Liver (tissue), 9 donors: ENCODE data around the gene ERAP2. TPM values are rescaled to one million over a fixed set of nuclear protein-coding genes. Genes with fewer than 3 reads are reported as not detected.
A peak's percentile ranks its signal among the peaks of the same experiment; 100 is the strongest.

Experiments
- DNase-seq: peaks from one replicate; pipeline ENCODE4 v3.0.0-alpha.2; 2017; ENCODE audit warnings: low spot score
- H3K27ac ChIP-seq, 2 donors: one replicate each; pipeline ENCODE4 v1.7.0; 2013; ENCODE audit warnings: inconsistent platforms in 2 of 2, low read length in 2 of 2, control low read depth in 1 of 2, low read depth in 1 of 2, mild to moderate bottlenecking in 1 of 2
- H3K27me3 ChIP-seq, 4 donors: one replicate each; pipeline versions ENCODE4 v1.6.1 to v1.7.0; 2013; ENCODE audit warnings: low read length in 3 of 4, inconsistent platforms in 1 of 4, mild to moderate bottlenecking in 1 of 4, moderate library complexity in 1 of 4; ENCODE audit not compliant: control insufficient read depth in 4 of 4, insufficient read depth in 4 of 4
- H3K36me3 ChIP-seq, 4 donors: one replicate each; pipeline versions ENCODE4 v1.6.1 to v1.7.0; 2013; ENCODE audit warnings: low read length in 3 of 4, mild to moderate bottlenecking in 3 of 4, low read depth in 1 of 4, moderate library complexity in 1 of 4; ENCODE audit not compliant: control insufficient read depth in 4 of 4, insufficient read depth in 3 of 4
- H3K4me1 ChIP-seq, 4 donors: one replicate each; pipeline versions ENCODE4 v1.6.1 to v1.7.0; 2013; ENCODE audit warnings: low read length in 3 of 4, mild to moderate bottlenecking in 3 of 4, moderate library complexity in 1 of 4; ENCODE audit not compliant: control insufficient read depth in 4 of 4, insufficient read depth in 4 of 4
- H3K4me3 ChIP-seq, 3 donors: one replicate each; pipeline versions ENCODE4 v1.6.1 to v1.7.0; 2013; ENCODE audit warnings: low read length in 3 of 3, control low read depth in 1 of 3, low read depth in 1 of 3, mild to moderate bottlenecking in 1 of 3
- H3K9ac ChIP-seq, 2 donors: one replicate each; pipeline ENCODE4 v1.7.0; 2013; ENCODE audit warnings: low read length in 2 of 2, mild to moderate bottlenecking in 2 of 2, moderate library complexity in 2 of 2, control low read depth in 1 of 2, low read depth in 1 of 2
- H3K9me3 ChIP-seq, 4 donors: one replicate each; pipeline versions ENCODE4 v1.6.1 to v1.7.0; 2013; ENCODE audit warnings: low read length in 3 of 4; ENCODE audit not compliant: control insufficient read depth in 4 of 4
- EGR1 ChIP-seq, 2 donors: IDR thresholded peaks; 2 replicates each; pipeline ENCODE4 v1.6.1; 2016 to 2018; ENCODE audit warnings: antibody characterized with exemption in 2 of 2, low read depth in 2 of 2
- FOXA1 ChIP-seq: IDR thresholded peaks from 2 replicates; pipeline ENCODE4 v1.6.1; 2016; ENCODE audit warnings: antibody characterized with exemption
- FOXA2 ChIP-seq: IDR thresholded peaks from 2 replicates; pipeline ENCODE4 v1.6.1; 2016; ENCODE audit warnings: antibody characterized with exemption
- GABPA ChIP-seq, 2 donors: IDR thresholded peaks in 1 of 2; conservative IDR thresholded peaks in 1 of 2; 2 replicates each; pipeline ENCODE4 v1.6.1; 2016; ENCODE audit warnings: antibody characterized with exemption in 2 of 2, mild to moderate bottlenecking in 1 of 2, moderate library complexity in 1 of 2
- HNF4A ChIP-seq, 2 donors: conservative IDR thresholded peaks; 2 replicates each; pipeline ENCODE4 v1.6.1; 2016; ENCODE audit warnings: antibody characterized with exemption in 2 of 2, mild to moderate bottlenecking in 2 of 2
- HNF4G ChIP-seq: IDR thresholded peaks from 2 replicates; pipeline ENCODE4 v1.6.1; 2016; ENCODE audit warnings: antibody characterized with exemption
- JUND ChIP-seq, 2 donors: IDR thresholded peaks; 2 replicates each; pipeline ENCODE4 v1.6.1; 2016; ENCODE audit warnings: antibody characterized with exemption in 2 of 2
- NR2F2 ChIP-seq: IDR thresholded peaks from 2 replicates; pipeline ENCODE4 v1.6.1; 2016; ENCODE audit warnings: antibody characterized with exemption
- RAD21 ChIP-seq, 2 donors: IDR thresholded peaks; 2 replicates each; pipeline ENCODE4 v1.6.1; 2016; ENCODE audit warnings: antibody characterized with exemption in 2 of 2, mild to moderate bottlenecking in 2 of 2
- RXRA ChIP-seq, 2 donors: IDR thresholded peaks; 2 replicates each; pipeline ENCODE4 v1.6.1; 2017 to 2018; ENCODE audit warnings: antibody characterized with exemption in 2 of 2, mild to moderate bottlenecking in 1 of 2
- SP1 ChIP-seq: IDR thresholded peaks from 2 replicates; pipeline ENCODE4 v1.6.1; 2018; ENCODE audit warnings: antibody characterized with exemption, mild to moderate bottlenecking
- TAF1 ChIP-seq: conservative IDR thresholded peaks from 2 replicates; pipeline ENCODE4 v1.6.1; 2016; ENCODE audit warnings: antibody characterized with exemption, mild to moderate bottlenecking
- YY1 ChIP-seq: IDR thresholded peaks from 2 replicates; pipeline ENCODE4 v1.6.1; 2016; ENCODE audit warnings: antibody characterized with exemption, mild to moderate bottlenecking
- WGBS: extraction: QIAGEN DNeasy Blood & Tissue Kit; methylation state at CpG from one replicate; pipeline ENCODE4 v1.1.7; 2013; 5-methylcytosine and 5-hydroxymethylcytosine counted together
- polyA plus RNA-seq, 2 donors: library from polyadenylated mRNA; stranded (reverse) in 1 of 2; unstranded in 1 of 2; fragments of 200-250 nt in 1 of 2; fragments of >200 nt in 1 of 2; fragmentation: Nextera tagmentation in 1 of 2; extraction: Ambion mirVana in 1 of 2; gene quantifications; one replicate each; pipeline versions ENCODE4 v1.2.1 to v1.2.3, GENCODE V29; 2013 to 2015
- total RNA-seq, 2 donors: library from RNA; depleted of rRNA; stranded (reverse); fragments of >200 nt; gene quantifications; one replicate each; pipeline ENCODE4 v1.2.3, GENCODE V29; 2014
- TF ChIP-seq, protein P1 (sequence below): fragments of 150-350 bp; IDR thresholded peaks from 2 replicates; pipeline ENCODE4 v1.5.1; 2017; ENCODE audit warnings: improper control_type of control experiment, low read depth, low read length; ENCODE audit not compliant: missing input control
- TF ChIP-seq, protein P2 (sequence below): IDR thresholded peaks from 2 replicates; pipeline ENCODE4 v1.6.1; 2016; ENCODE audit warnings: antibody characterized with exemption, mild to moderate bottlenecking
- TF ChIP-seq, protein P3 (sequence below): IDR thresholded peaks from 2 replicates; pipeline ENCODE4 v1.6.1; 2016; ENCODE audit warnings: antibody characterized with exemption
- TF ChIP-seq, protein P4 (sequence below): IDR thresholded peaks from 2 replicates; pipeline ENCODE4 v1.6.1; 2016; ENCODE audit warnings: antibody characterized with exemption
- TF ChIP-seq, protein P5 (sequence below): IDR thresholded peaks from 2 replicates; pipeline ENCODE4 v1.6.1; 2016; ENCODE audit warnings: antibody characterized with exemption
- donor health status: healthy.
- donor health status: healthy.
- donor health status: healthy.
- donor health status: healthy.
- donor health status: healthy.

Gene ERAP2
- total and polyA plus RNA-seq, 4 donors: 1.8 to 15.5 (median 10.7) TPM

DNA sequence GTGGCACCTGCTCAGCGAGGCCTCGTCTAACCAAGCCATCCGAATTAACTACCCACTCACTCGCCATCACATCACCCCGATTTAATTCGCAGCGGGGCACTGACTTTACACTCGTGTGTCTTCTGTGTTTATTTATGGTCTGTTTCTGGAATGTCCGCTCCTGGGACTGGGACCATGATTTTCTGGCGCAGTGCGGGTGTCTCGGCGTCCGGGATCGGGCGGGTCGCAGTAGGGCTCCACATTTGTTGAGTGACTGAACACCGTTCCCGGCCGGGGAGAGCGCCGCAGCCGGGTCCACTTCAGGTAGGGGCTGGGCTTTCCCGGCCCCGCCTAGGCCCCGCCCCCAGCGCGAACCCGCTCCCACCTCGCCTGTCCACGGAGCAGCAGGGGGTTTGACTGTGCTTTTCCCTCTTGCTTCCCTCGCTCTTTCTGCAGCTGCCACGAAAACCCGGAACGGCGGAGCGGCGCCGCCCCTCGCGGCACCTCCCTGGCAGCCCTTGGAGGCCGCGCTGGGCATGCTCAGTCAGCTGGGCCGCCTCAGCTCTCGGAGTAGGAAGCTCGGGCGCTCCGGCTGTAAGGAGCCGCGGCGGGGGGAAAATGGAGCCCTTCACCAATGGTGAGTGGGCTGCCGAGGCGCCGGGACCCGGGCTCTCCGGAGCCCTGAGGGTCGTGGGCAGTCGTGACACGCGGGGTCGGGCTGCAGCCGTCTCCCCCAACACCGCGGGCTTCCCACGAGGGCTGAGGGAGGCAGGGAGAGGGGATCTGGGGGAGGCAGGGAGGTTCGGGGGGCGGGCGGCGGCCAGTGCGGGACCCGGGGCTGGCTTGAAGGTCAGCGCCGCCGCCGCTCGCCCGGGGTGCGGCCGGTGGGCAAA, 59.5 kb downstream of the ERAP2 start, which contains the start of gene LNPEP:
LNPEP (plus strand) TSS at position 522 of the 872 bp plus-strand sequence; CDS start at position 598, 76 bp downstream.
- under 1% methylated on average over 79 of the region's 79 CpGs for WGBS
- peak within 1 kb of the TSS; percentile 91 to 96 for H3K27ac ChIP-seq
- no peaks in the 10 kb centered on the region for H3K27me3 ChIP-seq
- TF ChIP-seq RXRA (IDR thresholded peaks at IDR 0.05) (peak; percentile 49 to 78), HNF4A (conservative IDR thresholded peaks at IDR 0.05) (peak; percentile 66 to 71), HNF4G (no peak), FOXA1 (peak; percentile 33), TAF1 (peak; percentile 88), NR2F2 (no peak), JUND (IDR thresholded peaks at IDR 0.05) (no peak), FOXA2 (no peak), SP1 (peak; percentile 89), GABPA (IDR thresholded peaks at IDR 0.05 in 1 of 2, conservative IDR thresholded peaks at IDR 0.05 in 1 of 2) (peak in 1 of 2 donors; percentile 44), YY1 (peak; percentile 89), RAD21 (IDR thresholded peaks at IDR 0.05) (peak in 1 of 2 donors; percentile 52), EGR1 (IDR thresholded peaks at IDR 0.05; ENCODE audit: low read depth in 2 of 2) (peak in 1 of 2 donors; percentile 31)
- TF ChIP-seq, protein P1, sequence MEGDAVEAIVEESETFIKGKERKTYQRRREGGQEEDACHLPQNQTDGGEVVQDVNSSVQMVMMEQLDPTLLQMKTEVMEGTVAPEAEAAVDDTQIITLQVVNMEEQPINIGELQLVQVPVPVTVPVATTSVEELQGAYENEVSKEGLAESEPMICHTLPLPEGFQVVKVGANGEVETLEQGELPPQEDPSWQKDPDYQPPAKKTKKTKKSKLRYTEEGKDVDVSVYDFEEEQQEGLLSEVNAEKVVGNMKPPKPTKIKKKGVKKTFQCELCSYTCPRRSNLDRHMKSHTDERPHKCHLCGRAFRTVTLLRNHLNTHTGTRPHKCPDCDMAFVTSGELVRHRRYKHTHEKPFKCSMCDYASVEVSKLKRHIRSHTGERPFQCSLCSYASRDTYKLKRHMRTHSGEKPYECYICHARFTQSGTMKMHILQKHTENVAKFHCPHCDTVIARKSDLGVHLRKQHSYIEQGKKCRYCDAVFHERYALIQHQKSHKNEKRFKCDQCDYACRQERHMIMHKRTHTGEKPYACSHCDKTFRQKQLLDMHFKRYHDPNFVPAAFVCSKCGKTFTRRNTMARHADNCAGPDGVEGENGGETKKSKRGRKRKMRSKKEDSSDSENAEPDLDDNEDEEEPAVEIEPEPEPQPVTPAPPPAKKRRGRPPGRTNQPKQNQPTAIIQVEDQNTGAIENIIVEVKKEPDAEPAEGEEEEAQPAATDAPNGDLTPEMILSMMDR: no peak
- TF ChIP-seq, protein P2, sequence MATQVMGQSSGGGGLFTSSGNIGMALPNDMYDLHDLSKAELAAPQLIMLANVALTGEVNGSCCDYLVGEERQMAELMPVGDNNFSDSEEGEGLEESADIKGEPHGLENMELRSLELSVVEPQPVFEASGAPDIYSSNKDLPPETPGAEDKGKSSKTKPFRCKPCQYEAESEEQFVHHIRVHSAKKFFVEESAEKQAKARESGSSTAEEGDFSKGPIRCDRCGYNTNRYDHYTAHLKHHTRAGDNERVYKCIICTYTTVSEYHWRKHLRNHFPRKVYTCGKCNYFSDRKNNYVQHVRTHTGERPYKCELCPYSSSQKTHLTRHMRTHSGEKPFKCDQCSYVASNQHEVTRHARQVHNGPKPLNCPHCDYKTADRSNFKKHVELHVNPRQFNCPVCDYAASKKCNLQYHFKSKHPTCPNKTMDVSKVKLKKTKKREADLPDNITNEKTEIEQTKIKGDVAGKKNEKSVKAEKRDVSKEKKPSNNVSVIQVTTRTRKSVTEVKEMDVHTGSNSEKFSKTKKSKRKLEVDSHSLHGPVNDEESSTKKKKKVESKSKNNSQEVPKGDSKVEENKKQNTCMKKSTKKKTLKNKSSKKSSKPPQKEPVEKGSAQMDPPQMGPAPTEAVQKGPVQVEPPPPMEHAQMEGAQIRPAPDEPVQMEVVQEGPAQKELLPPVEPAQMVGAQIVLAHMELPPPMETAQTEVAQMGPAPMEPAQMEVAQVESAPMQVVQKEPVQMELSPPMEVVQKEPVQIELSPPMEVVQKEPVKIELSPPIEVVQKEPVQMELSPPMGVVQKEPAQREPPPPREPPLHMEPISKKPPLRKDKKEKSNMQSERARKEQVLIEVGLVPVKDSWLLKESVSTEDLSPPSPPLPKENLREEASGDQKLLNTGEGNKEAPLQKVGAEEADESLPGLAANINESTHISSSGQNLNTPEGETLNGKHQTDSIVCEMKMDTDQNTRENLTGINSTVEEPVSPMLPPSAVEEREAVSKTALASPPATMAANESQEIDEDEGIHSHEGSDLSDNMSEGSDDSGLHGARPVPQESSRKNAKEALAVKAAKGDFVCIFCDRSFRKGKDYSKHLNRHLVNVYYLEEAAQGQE: peak; percentile 45
- TF ChIP-seq, protein P3, sequence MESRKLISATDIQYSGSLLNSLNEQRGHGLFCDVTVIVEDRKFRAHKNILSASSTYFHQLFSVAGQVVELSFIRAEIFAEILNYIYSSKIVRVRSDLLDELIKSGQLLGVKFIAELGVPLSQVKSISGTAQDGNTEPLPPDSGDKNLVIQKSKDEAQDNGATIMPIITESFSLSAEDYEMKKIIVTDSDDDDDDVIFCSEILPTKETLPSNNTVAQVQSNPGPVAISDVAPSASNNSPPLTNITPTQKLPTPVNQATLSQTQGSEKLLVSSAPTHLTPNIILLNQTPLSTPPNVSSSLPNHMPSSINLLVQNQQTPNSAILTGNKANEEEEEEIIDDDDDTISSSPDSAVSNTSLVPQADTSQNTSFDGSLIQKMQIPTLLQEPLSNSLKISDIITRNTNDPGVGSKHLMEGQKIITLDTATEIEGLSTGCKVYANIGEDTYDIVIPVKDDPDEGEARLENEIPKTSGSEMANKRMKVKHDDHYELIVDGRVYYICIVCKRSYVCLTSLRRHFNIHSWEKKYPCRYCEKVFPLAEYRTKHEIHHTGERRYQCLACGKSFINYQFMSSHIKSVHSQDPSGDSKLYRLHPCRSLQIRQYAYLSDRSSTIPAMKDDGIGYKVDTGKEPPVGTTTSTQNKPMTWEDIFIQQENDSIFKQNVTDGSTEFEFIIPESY: peak; percentile 45
- TF ChIP-seq, protein P4, sequence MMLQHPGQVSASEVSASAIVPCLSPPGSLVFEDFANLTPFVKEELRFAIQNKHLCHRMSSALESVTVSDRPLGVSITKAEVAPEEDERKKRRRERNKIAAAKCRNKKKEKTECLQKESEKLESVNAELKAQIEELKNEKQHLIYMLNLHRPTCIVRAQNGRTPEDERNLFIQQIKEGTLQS: peak; percentile 15
- TF ChIP-seq, protein P5, sequence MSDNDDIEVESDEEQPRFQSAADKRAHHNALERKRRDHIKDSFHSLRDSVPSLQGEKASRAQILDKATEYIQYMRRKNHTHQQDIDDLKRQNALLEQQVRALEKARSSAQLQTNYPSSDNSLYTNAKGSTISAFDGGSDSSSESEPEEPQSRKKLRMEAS: peak; percentile 54
- peaks cover 0 to 30% (median 21%) of the 10 kb centered on the region in 4 donors for H3K4me1 ChIP-seq
- H3K9ac ChIP-seq: peak within 1 kb of the TSS; percentile 80 to 82
- peak within 1 kb of the TSS; percentile 78 to 94 (median 88) for H3K4me3 ChIP-seq
- no peaks in the 10 kb centered on the region for H3K9me3 ChIP-seq
- peak; percentile 93 for DNase-seq
- no peaks in the 10 kb centered on the region for H3K36me3 ChIP-seq
